AG04450 (cell line): ENCODE results near the gene EIF2S2. TPM values are rescaled to one million over a fixed set of nuclear protein-coding genes. Genes with fewer than 3 reads are reported as not detected.
"Not testable (repeated sequence)": the region's sequence is repeated elsewhere in the genome, so short reads cannot be mapped to it uniquely, and the experiment has no call there.

Experiments used
- CTCF ChIA-PET: fragments of 300-600, 350-600 bp; formaldehyde crosslinking; extraction: SDS; loops from one replicate; lab custom pipeline; 2022; ENCODE audit warnings: antibody characterized with exemption, inconsistent platforms; lab: Charles Lee
- POLR2A ChIA-PET: fragments of 350-600 bp; formaldehyde crosslinking; extraction: SDS; loops from one replicate; lab custom pipeline; 2021; ENCODE audit warnings: antibody characterized with exemption, inconsistent platforms; lab: Yijun Ruan, JAX
- DNase-seq: peaks from one replicate; pipeline ENCODE4 v3.0.0-alpha.2; 2011; ENCODE audit warnings: low read depth, low spot score
- H3K27ac ChIP-seq: one replicate; pipeline ENCODE4 v1.5.1; 2012; ENCODE audit warnings: low read depth, low read length, control low read depth
- H3K27me3 ChIP-seq: one replicate; pipeline ENCODE4 v1.6.0; 2012; ENCODE audit warnings: low read length; ENCODE audit not compliant: control insufficient read depth, insufficient read depth
- H3K4me3 ChIP-seq: 2 replicates; pipeline ENCODE4 v1.5.1; 2011; ENCODE audit warnings: mild to moderate bottlenecking, low read depth, low read length, control low read depth
- H3K9me3 ChIP-seq: 2 replicates; pipeline ENCODE4 v1.5.1; 2012; ENCODE audit warnings: low read length; ENCODE audit not compliant: control insufficient read depth, insufficient read depth
- polyA minus RNA-seq: library from RNA; depleted of rRNA, polyadenylated mRNA; stranded (reverse); fragments of >200 nt; gene quantifications from 2 replicates; pipeline ENCODE4 v1.2.3, GENCODE V29; 2011; rRNA and poly(A)+ RNA removed
- polyA plus RNA-seq: library from polyadenylated mRNA; depleted of rRNA; stranded (reverse); fragments of >200 nt; gene quantifications from 2 replicates; pipeline ENCODE4 v1.2.3, GENCODE V29; 2011; rRNA removed
- TF ChIP-seq, protein P1 (sequence below): IDR thresholded peaks from 2 replicates; pipeline ENCODE4 v1.5.1; 2011; ENCODE audit warnings: low read depth, low read length, control low read depth, inconsistent platforms

The EIF2S2 gene, protein sequence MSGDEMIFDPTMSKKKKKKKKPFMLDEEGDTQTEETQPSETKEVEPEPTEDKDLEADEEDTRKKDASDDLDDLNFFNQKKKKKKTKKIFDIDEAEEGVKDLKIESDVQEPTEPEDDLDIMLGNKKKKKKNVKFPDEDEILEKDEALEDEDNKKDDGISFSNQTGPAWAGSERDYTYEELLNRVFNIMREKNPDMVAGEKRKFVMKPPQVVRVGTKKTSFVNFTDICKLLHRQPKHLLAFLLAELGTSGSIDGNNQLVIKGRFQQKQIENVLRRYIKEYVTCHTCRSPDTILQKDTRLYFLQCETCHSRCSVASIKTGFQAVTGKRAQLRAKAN
- polyA plus RNA-seq (119 and 161 TPM in 2 replicates), polyA minus RNA-seq (26.3 and 36.6 TPM in 2 replicates)

DNA sequence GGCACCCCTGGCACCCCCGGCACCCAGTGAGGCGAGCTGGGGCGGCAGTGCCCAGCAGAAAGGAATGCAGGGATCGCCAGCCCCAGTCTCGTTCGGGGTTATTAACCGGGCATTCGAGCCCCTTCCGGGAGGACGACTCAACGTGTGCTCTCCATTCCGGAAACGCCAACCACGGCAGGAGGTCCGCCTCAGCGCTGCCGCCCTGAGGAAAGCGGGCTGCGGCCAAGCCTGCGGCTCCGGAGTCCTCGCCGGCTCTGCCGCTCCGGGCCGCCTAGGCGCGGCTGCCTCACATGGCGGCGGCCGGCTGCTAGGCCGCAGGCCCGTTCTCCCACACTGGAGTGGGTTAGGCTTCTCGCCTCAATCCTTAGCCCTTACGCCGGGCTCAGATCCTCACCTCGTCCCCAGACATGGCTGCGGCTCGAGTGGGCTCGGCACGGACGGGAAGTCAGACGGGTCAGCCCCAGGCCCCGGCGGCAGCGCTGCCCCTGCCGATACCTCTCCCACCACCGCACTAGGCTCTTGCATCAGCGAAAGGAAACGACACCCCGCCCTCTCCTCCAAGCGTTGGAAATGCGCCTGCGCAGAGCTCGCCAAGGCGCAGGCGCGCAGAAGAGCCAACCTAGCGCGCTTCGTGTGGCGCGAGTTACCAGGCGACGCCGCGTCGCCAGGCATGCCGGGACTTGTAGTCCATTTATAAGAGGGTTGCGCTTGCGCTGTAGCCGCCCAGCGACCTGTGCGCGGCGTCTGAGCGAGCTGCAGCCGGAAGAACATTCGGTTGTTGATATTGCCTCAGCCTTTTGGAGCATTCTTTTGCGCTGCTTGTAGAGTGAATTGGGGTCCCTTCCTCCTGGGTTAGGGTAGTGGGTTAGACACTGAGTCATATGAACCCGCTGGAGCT lies at the start of gene EIF2S2:
TSS of gene EIF2S2 (minus strand) at position 542 of the 898 bp plus-strand sequence. CDS start at position 409, 133 bp downstream.
- CTCF ChIA-PET, result interaction anchor here (0.6 to 2.0 kb wide), 5 partner anchors 19 to 320 kb away, joined by 3 to 12 read pairs (median 7); no protein-coding TSS in a partner anchor
- Histone ChIP-seq H3K27me3 (no peaks in the 10 kb centered on the region), H3K27ac (peak within 1 kb of the TSS; percentile 96), H3K9me3 (no peaks in the 10 kb centered on the region), H3K4me3 (peak within 1 kb of the TSS; percentile 94)
- TF ChIP-seq, protein P1, sequence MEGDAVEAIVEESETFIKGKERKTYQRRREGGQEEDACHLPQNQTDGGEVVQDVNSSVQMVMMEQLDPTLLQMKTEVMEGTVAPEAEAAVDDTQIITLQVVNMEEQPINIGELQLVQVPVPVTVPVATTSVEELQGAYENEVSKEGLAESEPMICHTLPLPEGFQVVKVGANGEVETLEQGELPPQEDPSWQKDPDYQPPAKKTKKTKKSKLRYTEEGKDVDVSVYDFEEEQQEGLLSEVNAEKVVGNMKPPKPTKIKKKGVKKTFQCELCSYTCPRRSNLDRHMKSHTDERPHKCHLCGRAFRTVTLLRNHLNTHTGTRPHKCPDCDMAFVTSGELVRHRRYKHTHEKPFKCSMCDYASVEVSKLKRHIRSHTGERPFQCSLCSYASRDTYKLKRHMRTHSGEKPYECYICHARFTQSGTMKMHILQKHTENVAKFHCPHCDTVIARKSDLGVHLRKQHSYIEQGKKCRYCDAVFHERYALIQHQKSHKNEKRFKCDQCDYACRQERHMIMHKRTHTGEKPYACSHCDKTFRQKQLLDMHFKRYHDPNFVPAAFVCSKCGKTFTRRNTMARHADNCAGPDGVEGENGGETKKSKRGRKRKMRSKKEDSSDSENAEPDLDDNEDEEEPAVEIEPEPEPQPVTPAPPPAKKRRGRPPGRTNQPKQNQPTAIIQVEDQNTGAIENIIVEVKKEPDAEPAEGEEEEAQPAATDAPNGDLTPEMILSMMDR, result no peak
- POLR2A ChIA-PET, result interaction anchor here (0.6 to 2.1 kb wide), 22 partner anchors 8 to 717 kb away, joined by 3 to 19 read pairs (median 4); partner anchors contain the start of genes C20orf144, CHMP4B and RALY
- DNase-seq, result peak; percentile 99

DNA sequence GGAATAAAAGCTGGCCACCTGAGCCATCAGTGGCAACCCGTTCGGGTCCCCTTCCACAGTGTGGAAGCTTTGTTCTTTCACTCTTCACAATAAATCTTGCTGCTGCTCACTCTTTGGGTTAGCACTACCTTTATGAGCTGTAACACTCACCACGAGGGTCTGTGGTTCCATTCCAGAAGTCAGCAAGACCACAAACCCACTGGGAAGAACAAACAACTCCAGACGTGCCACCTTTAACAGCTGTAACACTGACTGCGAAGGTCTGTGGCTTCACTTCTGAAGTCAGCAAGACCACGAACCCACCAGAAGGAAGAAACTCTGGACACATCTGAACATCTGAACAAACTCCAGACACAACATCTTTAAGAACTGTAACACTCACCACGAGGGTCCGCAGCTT lies 45.7 kb upstream of the EIF2S2 start:
- H3K9me3 ChIP-seq, H3K4me3 ChIP-seq, POLR2A ChIA-PET, H3K27ac ChIP-seq, CTCF ChIA-PET, DNase-seq: not testable (repeated sequence)
- peaks cover 16% of the 10 kb centered on the region for H3K27me3 ChIP-seq

DNA sequence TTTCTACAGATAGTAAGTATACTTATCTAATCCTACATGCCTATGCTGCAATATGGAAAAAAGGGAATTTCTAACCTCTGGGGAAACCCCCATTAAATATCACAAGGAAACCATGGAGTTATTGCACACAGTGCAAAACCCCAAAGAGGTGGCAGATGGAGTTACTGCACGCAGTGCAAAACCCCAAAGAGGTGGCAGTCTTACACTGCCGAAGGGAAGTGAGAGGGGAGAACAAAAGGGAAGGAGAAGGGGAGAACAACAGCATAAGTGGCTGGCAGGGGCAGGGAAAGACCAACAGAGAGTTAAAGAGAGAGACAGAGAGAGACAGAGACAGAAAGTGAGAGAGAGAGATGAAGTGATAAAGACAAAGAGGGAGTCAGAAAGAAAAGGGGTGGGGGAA lies 43.8 kb upstream of the EIF2S2 start:
- TF ChIP-seq, protein P1, result no peak
- POLR2A ChIA-PET, result no interaction called here
- CTCF ChIA-PET, result no interaction called here
- Histone ChIP-seq H3K27ac (no peak overlapping the region), H3K9me3 (no peaks in the 10 kb centered on the region), H3K27me3 (peaks cover 16% of the 10 kb centered on the region), H3K4me3 (no peak overlapping the region)
- DNase-seq, result no peak

DNA sequence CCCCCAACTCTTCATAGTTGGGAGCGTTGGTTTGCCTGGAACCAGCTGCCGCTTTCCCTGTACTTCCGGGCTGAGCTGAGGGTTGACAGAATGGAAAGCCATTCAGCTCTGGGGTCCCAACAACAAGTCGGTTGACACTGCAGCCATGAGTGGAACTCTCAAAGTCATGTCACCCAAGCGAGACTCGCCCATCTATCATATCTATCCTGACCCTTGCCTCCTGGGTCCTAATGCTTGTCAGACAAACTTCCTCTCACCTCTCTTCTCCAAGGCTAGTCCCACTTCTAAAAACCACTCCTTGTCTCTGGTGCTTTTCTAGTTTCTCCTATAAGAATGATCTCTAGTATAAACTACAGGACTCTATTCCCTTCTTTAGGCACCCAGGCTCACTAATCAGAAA lies 41.1 kb upstream of the EIF2S2 start:
- CTCF ChIA-PET, H3K9me3 ChIP-seq, H3K4me3 ChIP-seq, H3K27ac ChIP-seq, POLR2A ChIA-PET, DNase-seq: not testable (repeated sequence)
- peaks cover 16% of the 10 kb centered on the region for H3K27me3 ChIP-seq

DNA sequence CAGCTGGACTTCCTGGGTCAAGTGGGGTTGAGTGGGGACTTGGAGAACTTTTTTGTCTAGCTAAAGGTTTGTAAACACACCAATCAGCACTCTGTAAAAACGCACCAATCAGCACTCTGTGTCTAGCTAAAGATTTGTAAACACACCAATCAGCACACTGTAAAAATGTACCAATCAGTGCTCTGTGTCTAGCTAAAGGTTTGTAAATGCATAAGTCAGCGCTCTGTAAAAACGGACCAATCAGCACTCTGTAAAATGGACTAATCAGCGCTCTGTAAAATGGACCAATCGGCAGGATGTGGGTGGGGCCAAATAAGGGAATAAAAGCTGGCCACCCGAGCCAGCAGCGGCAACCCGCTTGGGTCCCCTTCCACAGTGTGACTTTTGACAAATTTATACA lies 40.0 kb upstream of the EIF2S2 start:
- POLR2A ChIA-PET, result interaction anchor here (0.7 kb wide), 1 partner anchor 211 kb away, joined by 4 read pairs; the partner anchor contains the start of gene ITCH
- H3K9me3 ChIP-seq, CTCF ChIA-PET, H3K4me3 ChIP-seq, H3K27ac ChIP-seq, DNase-seq, H3K27me3 ChIP-seq: not testable (repeated sequence)

DNA sequence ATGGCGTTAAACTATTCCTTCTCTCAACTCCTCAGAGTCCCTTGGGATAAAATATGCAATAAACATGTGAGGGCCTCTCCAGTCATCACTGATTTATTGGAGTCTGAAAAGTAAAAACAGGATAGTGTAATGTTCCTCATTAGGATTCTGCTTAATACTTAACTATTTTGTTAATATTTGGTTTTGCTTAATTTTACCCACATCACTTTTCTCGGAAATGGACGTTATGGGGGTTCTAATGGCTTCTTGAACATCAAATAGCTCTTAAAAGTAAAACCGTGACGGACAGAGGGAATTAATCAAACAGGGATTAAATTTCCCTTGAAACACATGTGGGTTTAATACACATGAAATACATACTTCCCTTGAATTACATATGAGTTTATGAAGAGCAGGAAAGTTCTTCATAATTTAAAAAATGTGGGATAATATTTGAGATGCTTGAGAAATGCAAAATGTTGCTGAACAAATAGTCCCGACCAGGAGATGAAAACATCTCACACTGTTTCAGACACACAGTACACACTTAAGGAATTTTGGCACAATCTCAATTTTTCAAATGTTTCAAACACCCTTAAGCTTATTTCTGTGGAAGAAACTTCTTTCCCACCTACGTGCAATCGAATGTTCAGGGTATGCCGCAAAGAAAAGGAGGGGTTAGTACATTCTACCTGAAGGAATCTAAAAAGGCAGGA lies 38.4 kb upstream of the EIF2S2 start:
- TF ChIP-seq, protein P1, result no peak
- Histone ChIP-seq H3K27ac (no peak overlapping the region), H3K4me3 (no peak overlapping the region), H3K9me3 (no peaks in the 10 kb centered on the region), H3K27me3 (peaks cover 3% of the 10 kb centered on the region)
- ChIA-PET CTCF (no interaction called here), POLR2A (interaction anchor here (0.8 kb wide), 1 partner anchor 38 kb away, joined by 5 read pairs; the partner anchor contains the start of gene EIF2S2)
- no peak for DNase-seq
